Activated naive CD8-positive, alpha-beta T cell (primary cell): ENCODE data around the gene TNIP1.
A peak's percentile ranks its signal among the peaks of the same experiment; 100 is the strongest.

ENCODE experiments used
- H3K27ac Mint-ChIP-seq: one replicate; pipeline ENCODE4 v1.8.0; 2021; ENCODE audit warnings: mixed read lengths
- H3K27me3 Mint-ChIP-seq: one replicate; pipeline ENCODE4 v1.8.0; 2021; ENCODE audit warnings: mixed read lengths
- H3K36me3 Mint-ChIP-seq: one replicate; pipeline ENCODE4 v1.8.0; 2021; ENCODE audit warnings: mixed read lengths
- H3K4me1 Mint-ChIP-seq: one replicate; pipeline ENCODE4 v1.8.0; 2021; ENCODE audit warnings: low read depth, mixed read lengths
- H3K4me3 Mint-ChIP-seq: one replicate; pipeline ENCODE4 v1.8.0; 2021; ENCODE audit warnings: mild to moderate bottlenecking, mixed read lengths
- H3K9me3 Mint-ChIP-seq: one replicate; pipeline ENCODE4 v1.8.0; 2021; ENCODE audit warnings: low read depth, mixed read lengths

TNIP1 gene

GRCh38 chr5:151054709-151055108, 26.1 kb downstream of the TNIP1 start:
- H3K36me3 Mint-ChIP-seq = peaks cover 11% of the 10 kb centered on the region

DNA sequence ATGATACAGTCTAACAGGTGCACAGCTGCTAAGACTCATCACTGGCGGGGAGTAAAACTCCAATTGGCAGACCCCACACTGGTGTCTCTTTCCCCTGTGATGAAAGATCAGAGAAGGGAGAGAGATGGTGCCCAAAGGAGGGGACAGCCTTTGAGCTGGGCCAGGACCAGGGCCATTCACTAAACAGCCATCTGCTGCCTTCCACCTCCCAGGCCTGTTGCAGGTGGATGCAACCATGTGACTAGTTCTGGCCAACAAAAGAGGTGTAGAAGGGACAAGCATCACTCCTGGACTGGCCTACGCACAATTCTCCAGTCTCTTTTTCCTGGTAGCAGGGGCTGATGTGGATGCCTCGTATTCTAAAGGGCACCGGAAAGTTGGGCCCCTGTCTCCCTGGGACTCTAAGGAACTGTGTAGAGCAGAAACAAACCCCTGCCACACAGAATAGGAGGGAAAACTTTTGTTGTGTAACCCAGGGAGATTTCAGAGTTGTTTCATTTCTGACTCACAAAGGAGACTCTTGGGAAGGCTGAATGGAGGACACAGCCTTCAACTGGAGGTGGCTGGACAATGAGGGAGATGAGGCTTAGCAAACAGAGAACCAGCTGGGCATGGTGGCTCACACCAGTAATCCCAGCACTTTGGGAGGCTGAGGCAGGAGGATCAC, 26.9 kb downstream of the TNIP1 start:
- peaks cover 8% of the 10 kb centered on the region for H3K36me3 Mint-ChIP-seq
- H3K27me3 Mint-ChIP-seq = no peaks in the 10 kb centered on the region
- H3K4me3 Mint-ChIP-seq = no peak overlapping the region
- no peaks in the 10 kb centered on the region for H3K9me3 Mint-ChIP-seq
- peak overlapping the region; percentile 7 for H3K27ac Mint-ChIP-seq
- peaks cover 9% of the 10 kb centered on the region for H3K4me1 Mint-ChIP-seq

More at GRCh38 chr5:151054709-151055108, 26.1 kb downstream of the TNIP1 start:
- Mint-ChIP-seq H3K4me1 (peaks cover 17% of the 10 kb centered on the region), H3K9me3 (no peaks in the 10 kb centered on the region), H3K4me3 (no peak overlapping the region), H3K27me3 (no peaks in the 10 kb centered on the region), H3K27ac (no peak overlapping the region)

GRCh38 chr5:151052836-151053235, 28.0 kb downstream of the TNIP1 start:
- Mint-ChIP-seq H3K36me3 (peaks cover 11% of the 10 kb centered on the region), H3K27me3 (no peaks in the 10 kb centered on the region), H3K4me3 (no peak overlapping the region), H3K27ac (no peak overlapping the region), H3K9me3 (no peaks in the 10 kb centered on the region), H3K4me1 (peaks cover 9% of the 10 kb centered on the region)

DNA sequence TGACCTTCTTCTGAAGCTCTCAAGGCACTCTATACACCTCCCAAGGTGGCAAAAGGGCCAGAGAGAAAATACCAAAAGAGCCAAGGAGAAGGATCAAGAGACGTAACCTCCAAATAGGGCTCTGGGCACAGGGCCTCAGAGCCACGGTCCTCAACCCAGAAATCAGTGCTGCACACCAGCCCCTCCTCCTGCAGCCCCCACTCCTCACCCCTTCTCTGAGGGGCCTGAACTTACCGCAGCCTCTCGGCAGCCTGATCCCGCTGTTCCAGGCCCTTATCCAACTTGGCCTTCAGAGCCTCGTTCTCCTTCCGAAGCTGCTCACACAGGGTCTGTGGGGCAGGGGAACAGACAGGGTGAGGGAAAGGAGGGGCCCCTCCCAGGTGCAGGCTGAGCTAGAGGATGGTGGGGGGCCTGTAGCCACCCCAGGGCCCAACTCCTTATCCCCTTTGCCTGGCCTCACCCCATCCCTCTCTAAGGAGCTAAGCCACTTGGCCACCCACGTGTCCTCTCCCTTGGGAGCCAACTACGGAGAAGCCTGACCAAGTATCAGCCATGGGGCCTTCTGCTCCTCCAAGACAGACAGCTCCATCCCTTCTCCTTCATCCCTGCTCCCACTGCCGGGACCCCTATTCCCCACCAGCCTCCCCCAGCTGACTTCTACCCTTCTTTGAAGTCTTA, 28.8 kb downstream of the TNIP1 start:
- H3K36me3 Mint-ChIP-seq = peaks cover 12% of the 10 kb centered on the region
- peaks cover 9% of the 10 kb centered on the region for H3K4me1 Mint-ChIP-seq
- no peaks in the 10 kb centered on the region for H3K9me3 Mint-ChIP-seq
- H3K27me3 Mint-ChIP-seq = no peaks in the 10 kb centered on the region
- H3K4me3 Mint-ChIP-seq = no peak overlapping the region
- peak overlapping the region; percentile 46 for H3K27ac Mint-ChIP-seq

GRCh38 chr5:151051066-151051930, 29.5 kb downstream of the TNIP1 start:
- Mint-ChIP-seq H3K4me1 (peaks cover 9% of the 10 kb centered on the region), H3K27me3 (no peaks in the 10 kb centered on the region), H3K4me3 (no peak overlapping the region), H3K9me3 (no peaks in the 10 kb centered on the region), H3K27ac (peak overlapping the region; percentile 46), H3K36me3 (peaks cover 12% of the 10 kb centered on the region)

- H3K36me3 Mint-ChIP-seq = peaks cover 19% of the 10 kb centered on the region
These were observed 32.3 kb downstream of the TNIP1 start for GRCh38 chr5:151048526-151048925.

DNA sequence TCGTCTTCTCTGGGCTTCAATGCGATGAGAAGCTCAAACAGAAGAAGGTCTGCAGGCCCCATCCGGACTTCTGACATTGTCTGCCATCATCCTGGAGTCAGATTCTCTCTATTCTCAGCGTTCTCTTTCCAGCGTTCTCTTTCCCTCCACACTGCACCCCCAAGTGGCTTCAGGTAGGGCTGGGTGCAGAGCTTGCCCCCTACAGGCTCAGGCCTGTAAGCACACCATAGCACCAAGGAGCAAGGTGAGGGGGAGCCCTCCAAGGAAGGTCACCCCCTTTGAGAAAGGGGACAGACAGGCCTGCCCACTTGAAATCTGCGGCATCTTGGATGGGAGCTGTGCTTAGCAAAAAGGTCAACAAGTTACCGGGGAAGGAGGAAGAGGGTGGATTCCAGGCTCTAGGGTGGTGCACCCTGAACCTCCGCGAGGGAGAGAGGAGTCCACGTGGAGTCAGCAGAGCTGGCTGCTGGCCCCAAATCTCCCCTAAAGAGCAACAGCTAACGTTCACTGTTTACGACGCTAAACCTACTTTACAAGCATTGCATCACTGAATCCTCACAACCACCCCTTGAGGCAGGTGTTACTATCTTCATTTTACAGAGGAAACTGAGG, 32.9 kb downstream of the TNIP1 start:
- Mint-ChIP-seq H3K27me3 (no peaks in the 10 kb centered on the region), H3K4me1 (peaks cover 8% of the 10 kb centered on the region), H3K4me3 (no peak overlapping the region), H3K36me3 (peaks cover 22% of the 10 kb centered on the region), H3K27ac (no peak overlapping the region), H3K9me3 (no peaks in the 10 kb centered on the region)

More at GRCh38 chr5:151048526-151048925, 32.3 kb downstream of the TNIP1 start:
- Mint-ChIP-seq H3K4me3 (no peak overlapping the region), H3K27ac (no peak overlapping the region), H3K9me3 (no peaks in the 10 kb centered on the region), H3K27me3 (no peaks in the 10 kb centered on the region), H3K4me1 (peaks cover 8% of the 10 kb centered on the region)

- peaks cover 19% of the 10 kb centered on the region for H3K36me3 Mint-ChIP-seq
These were observed 38.3 kb downstream of the TNIP1 start for GRCh38 chr5:151042453-151043093.

GRCh38 chr5:151041577-151042268, 39.1 kb downstream of the TNIP1 start:
- H3K4me3 Mint-ChIP-seq = no peak overlapping the region
- no peaks in the 10 kb centered on the region for H3K9me3 Mint-ChIP-seq
- H3K4me1 Mint-ChIP-seq = peaks cover 4% of the 10 kb centered on the region
- peaks cover 16% of the 10 kb centered on the region for H3K36me3 Mint-ChIP-seq
- H3K27me3 Mint-ChIP-seq = no peaks in the 10 kb centered on the region
- H3K27ac Mint-ChIP-seq = no peak overlapping the region

More at GRCh38 chr5:151042453-151043093, 38.3 kb downstream of the TNIP1 start:
- Mint-ChIP-seq H3K4me1 (peaks cover 4% of the 10 kb centered on the region), H3K4me3 (no peak overlapping the region), H3K27ac (no peak overlapping the region), H3K27me3 (no peaks in the 10 kb centered on the region), H3K9me3 (no peaks in the 10 kb centered on the region)

DNA sequence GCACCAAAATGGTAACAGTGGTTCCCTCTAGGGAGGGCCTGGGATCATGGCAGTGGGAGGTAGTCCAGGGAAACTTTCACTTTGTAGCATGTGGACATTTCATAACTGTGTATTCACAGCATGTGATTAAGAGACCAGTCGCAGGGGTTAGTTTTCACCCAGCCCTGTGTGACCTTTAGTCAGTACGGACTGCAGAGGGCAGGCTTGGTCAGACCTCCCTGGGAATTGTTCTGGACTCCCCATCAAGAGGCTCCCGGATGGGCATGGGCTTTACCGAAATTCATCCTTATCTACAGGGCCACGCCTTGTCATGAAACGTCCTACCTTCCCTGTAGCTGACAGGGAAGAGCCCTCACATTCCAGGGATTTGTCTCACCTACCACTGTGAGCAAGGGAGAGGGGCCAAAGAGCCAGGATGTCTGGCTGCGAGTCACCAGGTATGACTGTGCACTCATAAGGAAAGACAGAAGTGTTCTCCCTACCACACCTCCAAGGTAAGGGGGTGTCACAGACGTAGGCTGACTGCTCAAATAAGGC, 40.6 kb downstream of the TNIP1 start:
- no peak overlapping the region for H3K4me3 Mint-ChIP-seq
- no peak overlapping the region for H3K27ac Mint-ChIP-seq
- no peaks in the 10 kb centered on the region for H3K9me3 Mint-ChIP-seq
- H3K4me1 Mint-ChIP-seq = peaks cover 4% of the 10 kb centered on the region
- H3K36me3 Mint-ChIP-seq = peaks cover 11% of the 10 kb centered on the region
- H3K27me3 Mint-ChIP-seq = no peaks in the 10 kb centered on the region

- H3K36me3 Mint-ChIP-seq = peaks cover 11% of the 10 kb centered on the region
- H3K27me3 Mint-ChIP-seq = no peaks in the 10 kb centered on the region
- no peak overlapping the region for H3K27ac Mint-ChIP-seq
- no peaks in the 10 kb centered on the region for H3K9me3 Mint-ChIP-seq
- peaks cover 4% of the 10 kb centered on the region for H3K4me1 Mint-ChIP-seq
- H3K4me3 Mint-ChIP-seq = no peak overlapping the region
These were observed 41.2 kb downstream of the TNIP1 start for GRCh38 chr5:151039665-151040064.

- Mint-ChIP-seq H3K27ac (peak overlapping the region; percentile 34), H3K36me3 (peaks cover 11% of the 10 kb centered on the region)
These were observed 42.0 kb downstream of the TNIP1 start for GRCh38 chr5:151038801-151039238.

DNA sequence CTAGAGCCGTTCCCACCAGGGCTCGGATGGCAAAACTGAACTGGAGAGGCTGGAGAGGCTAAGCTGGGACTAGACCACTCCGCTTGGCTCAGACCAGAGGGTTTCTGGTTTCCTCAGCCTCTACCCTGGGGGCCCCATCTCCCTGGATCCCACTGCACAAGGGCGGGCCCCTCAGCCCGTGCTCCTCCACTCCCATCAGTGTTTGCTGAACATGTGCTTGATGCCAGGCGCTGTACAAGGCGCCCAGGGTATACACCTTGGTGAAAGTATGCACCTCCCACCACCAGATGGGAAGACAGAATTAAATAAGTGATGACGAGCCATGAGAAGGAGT, 42.5 kb downstream of the TNIP1 start:
- no peak overlapping the region for H3K4me3 Mint-ChIP-seq
- peaks cover 4% of the 10 kb centered on the region for H3K4me1 Mint-ChIP-seq
- no peaks in the 10 kb centered on the region for H3K27me3 Mint-ChIP-seq
- no peaks in the 10 kb centered on the region for H3K9me3 Mint-ChIP-seq
- peak overlapping the region; percentile 34 for H3K27ac Mint-ChIP-seq
- peaks cover 11% of the 10 kb centered on the region for H3K36me3 Mint-ChIP-seq

More at GRCh38 chr5:151038801-151039238, 42.0 kb downstream of the TNIP1 start:
- Mint-ChIP-seq H3K4me3 (no peak overlapping the region), H3K27me3 (no peaks in the 10 kb centered on the region), H3K4me1 (peaks cover 4% of the 10 kb centered on the region), H3K9me3 (no peaks in the 10 kb centered on the region)
